Measurements from ENCODE around the gene ZNF746. TPM values are rescaled to one million over a fixed set of nuclear protein-coding genes. Genes with fewer than 3 reads are reported as not detected.

Gene ZNF746
- total and polyA plus RNA-seq, 2 of the 13 experiments (the other 11 are each of a cell fraction or from before 2014, with no cell fraction given) = 3.8 to 8.1 TPM

- H3K4me2 ChIP-seq (ENCODE audit: low read depth, low read length) = no peak overlapping the region
- ChIA-PET POLR2A (no interaction called here), CTCF (ENCODE audit: low intra/inter-chr PET ratio, low total read pairs) (no interaction called here)
- H4K20me1 ChIP-seq (ENCODE audit: insufficient read depth, low read length) = no peaks in the 10 kb centered on the region
- peaks cover 5 to 13% of the 10 kb centered on the region in 2 experiments; a peak in 3 of 5 replicates for H3K36me3 ChIP-seq (replicated peaks in 1 of 2; ENCODE audit: control insufficient read depth in 1 of 2, insufficient read depth in 2 of 2, low read length in 2 of 2)
- no peak for FAIRE-seq
- in situ Hi-C loops (cut with HindIII; ENCODE audit: extremely low pct_ligation_motif_present, low pct_unique_long_range_greater_than_20kb) = no loop called here
- ATAC-seq = no peak
- H3K9me3 ChIP-seq (ENCODE audit: low read length) = no peaks in the 10 kb centered on the region
- WGBS (ENCODE audit: low lambda C conversion rate) = 90% methylated on average over 2 of the region's 2 CpGs
- no peaks in the 10 kb centered on the region for H3K4me1 ChIP-seq (ENCODE audit: insufficient read depth, low read length)
- H3K9ac ChIP-seq (ENCODE audit: insufficient read depth, low read depth, low read length) = no peak overlapping the region
- intact Hi-C loops (cut with micrococcal nuclease; ENCODE audit: unreplicated experiment) = no loop called here
- no peak for TF ChIP-seq ZSCAN22 (CRISPR knock-in tag; IDR thresholded peaks at IDR 0.05)
- TF ChIP-seq, protein P1, sequence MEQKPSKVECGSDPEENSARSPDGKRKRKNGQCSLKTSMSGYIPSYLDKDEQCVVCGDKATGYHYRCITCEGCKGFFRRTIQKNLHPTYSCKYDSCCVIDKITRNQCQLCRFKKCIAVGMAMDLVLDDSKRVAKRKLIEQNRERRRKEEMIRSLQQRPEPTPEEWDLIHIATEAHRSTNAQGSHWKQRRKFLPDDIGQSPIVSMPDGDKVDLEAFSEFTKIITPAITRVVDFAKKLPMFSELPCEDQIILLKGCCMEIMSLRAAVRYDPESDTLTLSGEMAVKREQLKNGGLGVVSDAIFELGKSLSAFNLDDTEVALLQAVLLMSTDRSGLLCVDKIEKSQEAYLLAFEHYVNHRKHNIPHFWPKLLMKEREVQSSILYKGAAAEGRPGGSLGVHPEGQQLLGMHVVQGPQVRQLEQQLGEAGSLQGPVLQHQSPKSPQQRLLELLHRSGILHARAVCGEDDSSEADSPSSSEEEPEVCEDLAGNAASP (CRISPR knock-in tag; IDR thresholded peaks at IDR 0.05; ENCODE audit: borderline replicate concordance) = no peak
- no peak for TF ChIP-seq SMARCE1 (IDR thresholded peaks at IDR 0.05; ENCODE audit: borderline replicate concordance)
- no peak for TF ChIP-seq HIC2 (CRISPR knock-in tag; IDR thresholded peaks at IDR 0.05; ENCODE audit: low read depth)
- TF ChIP-seq TAF15 (IDR thresholded peaks at IDR 0.05; ENCODE audit: low read depth, low read length, poor library complexity, severe bottlenecking) = no peak
- no peak for TF ChIP-seq HNRNPUL1 (IDR thresholded peaks at IDR 0.05; ENCODE audit: low read depth, low read length)
- no peak for DNase-seq (ENCODE audit: low spot score)
- no peaks in the 10 kb centered on the region for H3K79me2 ChIP-seq (ENCODE audit: insufficient read depth, low read length)
- BruUV-seq (replicated peaks) = no TSS peak
- no peak overlapping the region for H3K4me3 ChIP-seq (replicated peaks in 1 of 3; ENCODE audit: insufficient read depth in 1 of 3, low read depth in 2 of 3, low read length in 3 of 3)
- no peaks in the 10 kb centered on the region for H3K27me3 ChIP-seq (ENCODE audit: control insufficient read depth in 1 of 2, insufficient read depth in 2 of 2, low read length in 2 of 2)
- H3K27ac ChIP-seq (ENCODE audit: extremely low read length, insufficient read depth, low read length) = no peak overlapping the region
- no peak overlapping the region for H2AFZ ChIP-seq (ENCODE audit: low read length)
Measured at GRCh38 chr7:149427893-149428292, 69.7 kb downstream of the ZNF746 start.
